IMR-90 (cell line): ENCODE data around the gene IFI35. TPM values are rescaled to one million over a fixed set of nuclear protein-coding genes. Genes with fewer than 3 reads are reported as not detected.

ENCODE experiments used
- ATAC-seq: fragments of 200-7000 bp; cut with Tn5 transposase; 2 replicates; pipeline ENCODE4 v1.9.1; 2020; ENCODE audit warnings: low read depth, mild to moderate bottlenecking, moderate library complexity
- BruUV-seq: library from RNA; stranded (reverse); fragments of 400-500 nt; replicated peaks from 2 replicates; lab custom pipeline; 2021; lab: Mats Ljungman, UMichigan
- CTCF ChIA-PET: fragments of 300-600 bp; formaldehyde crosslinking; extraction: SDS; loops from one replicate; lab custom pipeline; 2021; ENCODE audit warnings: antibody characterized with exemption; lab: Yijun Ruan, JAX
- POLR2A ChIA-PET: fragments of 300-600 bp; sonication (Branson Sonifier 250); formaldehyde crosslinking; loops from one replicate; lab custom pipeline; 2022; ENCODE audit warnings: antibody characterized with exemption; ENCODE audit not compliant: unreplicated experiment; lab: Charles Lee
- DNase-seq: peaks from one replicate; pipeline ENCODE4 v3.0.0; 2013
- H2AFZ ChIP-seq: replicated peaks from 2 replicates; pipeline ENCODE3; 2013; ENCODE audit warnings: low read length, mild to moderate bottlenecking; ENCODE audit not compliant: poor library complexity
- H2AK5ac ChIP-seq: 2 replicates; pipeline ENCODE4 v1.6.1; 2013; ENCODE audit warnings: low read depth, low read length, inconsistent platforms
- H2AK9ac ChIP-seq: replicated peaks from 2 replicates; pipeline ENCODE3; 2013; ENCODE audit warnings: mild to moderate bottlenecking, low read depth, low read length, moderate library complexity; ENCODE audit not compliant: poor library complexity
- H2BK120ac ChIP-seq: 2 replicates; pipeline ENCODE4 v1.6.1; 2013; ENCODE audit warnings: low read depth, low read length, inconsistent platforms
- H2BK15ac ChIP-seq: 3 replicates; pipeline ENCODE4 v1.6.1; 2013; ENCODE audit warnings: low read depth, low read length, inconsistent platforms
- H2BK20ac ChIP-seq: 2 replicates; pipeline ENCODE4 v1.6.1; 2013; ENCODE audit warnings: low read depth, mild to moderate bottlenecking, inconsistent platforms, low read length, moderate library complexity
- H2BK5ac ChIP-seq: 2 replicates; pipeline ENCODE4 v1.6.1; 2013; ENCODE audit warnings: mild to moderate bottlenecking, low read depth, low read length, inconsistent platforms; ENCODE audit not compliant: poor library complexity, severe bottlenecking
- H3K14ac ChIP-seq: replicated peaks from 2 replicates; pipeline ENCODE4 v1.6.1; 2013; ENCODE audit warnings: low read depth, low read length, inconsistent platforms
- H3K18ac ChIP-seq: 2 replicates; pipeline ENCODE4 v1.6.1; 2013; ENCODE audit warnings: low read depth, low read length, control low read depth
- H3K23ac ChIP-seq: 2 replicates; pipeline ENCODE4 v1.6.1; 2013; ENCODE audit warnings: low read depth, low read length, inconsistent platforms
- H3K27ac ChIP-seq: 2 replicates; pipeline ENCODE4 v1.5.1; 2013; ENCODE audit warnings: mild to moderate bottlenecking, control low read depth, low read length; ENCODE audit not compliant: insufficient read depth
- H3K27me3 ChIP-seq: 2 replicates; pipeline ENCODE4 v1.6.1; 2013; ENCODE audit warnings: low read length; ENCODE audit not compliant: control insufficient read depth, insufficient read depth
- H3K36me3 ChIP-seq: 2 replicates; pipeline ENCODE4 v1.6.1; 2013; ENCODE audit warnings: low read length, mixed read lengths; ENCODE audit not compliant: control insufficient read depth, insufficient read depth
- H3K4ac ChIP-seq: 2 replicates; pipeline ENCODE4 v1.6.1; 2013; ENCODE audit warnings: low read depth, low read length, inconsistent platforms
- H3K4me1 ChIP-seq: 2 replicates; pipeline ENCODE4 v1.6.1; 2013; ENCODE audit warnings: low read length, mixed read lengths; ENCODE audit not compliant: control insufficient read depth, insufficient read depth
- H3K4me2 ChIP-seq: 2 replicates; pipeline ENCODE4 v1.6.1; 2013; ENCODE audit warnings: low read depth, mild to moderate bottlenecking, control low read depth, low read length, moderate library complexity
- H3K4me3 ChIP-seq: 2 replicates; pipeline ENCODE4 v1.5.1; 2013; ENCODE audit warnings: low read depth, mild to moderate bottlenecking, control low read depth, low read length, moderate library complexity; ENCODE audit not compliant: insufficient read depth
- H3K56ac ChIP-seq: 2 replicates; pipeline ENCODE4 v1.6.1; 2013; ENCODE audit warnings: low read length, inconsistent platforms; ENCODE audit not compliant: insufficient read depth; ENCODE audit errors: extremely low read depth
- H3K79me1 ChIP-seq, 2 experiments: 2 replicates each; pipeline ENCODE4 v1.6.1; 2013; ENCODE audit warnings: low read length in 2 of 2, inconsistent platforms in 1 of 2, low read depth in 1 of 2
- H3K9ac ChIP-seq: 2 replicates; pipeline ENCODE4 v1.6.1; 2013; ENCODE audit warnings: low read depth, low read length, control low read depth
- H3K9me1 ChIP-seq: 2 replicates; pipeline ENCODE4 v1.6.1; 2013; ENCODE audit warnings: low read length, inconsistent platforms; ENCODE audit not compliant: insufficient read depth
- H3K9me3 ChIP-seq: 2 replicates; pipeline ENCODE4 v1.6.1; 2013; ENCODE audit warnings: low read length; ENCODE audit not compliant: control insufficient read depth, insufficient read depth
- H4K20me1 ChIP-seq: 2 replicates; pipeline ENCODE4 v1.6.1; 2013; ENCODE audit warnings: low read length, inconsistent platforms; ENCODE audit not compliant: insufficient read depth
- H4K5ac ChIP-seq: 2 replicates; pipeline ENCODE4 v1.6.1; 2013; ENCODE audit warnings: mild to moderate bottlenecking, low read depth, low read length, control low read depth
- H4K8ac ChIP-seq, 2 experiments: 2 replicates each; pipeline ENCODE4 v1.6.1; 2013; ENCODE audit warnings: low read depth in 2 of 2, low read length in 2 of 2, control low read depth in 1 of 2, inconsistent platforms in 1 of 2
- H4K91ac ChIP-seq: 2 replicates; pipeline ENCODE4 v1.6.1; 2013; ENCODE audit warnings: low read depth, low read length, inconsistent platforms; ENCODE audit not compliant: insufficient read depth
- CEBPB ChIP-seq: IDR thresholded peaks from 2 replicates; pipeline ENCODE4 v1.6.1; 2012; ENCODE audit warnings: low read depth, low read length, improper control_type of control experiment
- FOS ChIP-seq: fragments of 150-350 bp; IDR thresholded peaks from 2 replicates; pipeline ENCODE4 v1.6.1; 2016; ENCODE audit warnings: low read depth, low read length
- MAFK ChIP-seq: IDR thresholded peaks from 2 replicates; pipeline ENCODE4 v1.6.1; 2012; ENCODE audit warnings: low read depth, low read length, improper control_type of control experiment
- MAZ ChIP-seq: IDR thresholded peaks from 2 replicates; pipeline ENCODE4 v1.6.1; 2012; ENCODE audit warnings: low read depth, mild to moderate bottlenecking, low read length, improper control_type of control experiment, moderate library complexity, borderline replicate concordance
- MXI1 ChIP-seq: IDR thresholded peaks from 2 replicates; pipeline ENCODE4 v1.6.1; 2012; ENCODE audit warnings: low read depth, mild to moderate bottlenecking, low read length, moderate library complexity, borderline replicate concordance
- POLR2A ChIP-seq: IDR thresholded peaks from 2 replicates; pipeline ENCODE4 v1.6.1; 2012; ENCODE audit warnings: mild to moderate bottlenecking, low read depth, low read length
- WGBS, 2 experiments: methylation state at CpG; one replicate each; pipeline versions ENCODE4 v1.1.5 to v1.1.7; 2013; ENCODE audit warnings: missing lambda C conversion rate in 2 of 2; ENCODE audit not compliant: insufficient read length in 1 of 2; ENCODE audit errors: extremely low coverage in 2 of 2; 5-methylcytosine and 5-hydroxymethylcytosine counted together
- dilution Hi-C: fragments of 300-500 bp; cut with HindIII; formaldehyde crosslinking; loops from one replicate; pipeline ENCODE4 v1.14.3; 2018; ENCODE audit warnings: low sequenced_read_pairs; ENCODE audit not compliant: unreplicated experiment
- in situ Hi-C: fragments of 300-500 bp; cut with MboI; formaldehyde crosslinking; loops from 3 replicates; pipeline ENCODE4 v1.14.3; 2019; ENCODE audit warnings: low sequenced_read_pairs, inconsistent platforms, mixed read lengths
- intact Hi-C: fragments of 100-400 bp; cut with micrococcal nuclease; formaldehyde crosslinking; loops from 2 replicates; pipeline ENCODE4 v1.10.0; 2022
- polyA plus RNA-seq, 3 experiments: library from polyadenylated mRNA; depleted of rRNA; stranded (reverse); fragments of >200 nt; gene quantifications; 2 replicates each; pipeline ENCODE4 v1.2.3, GENCODE V29; 2012; ENCODE audit warnings: low replicate concordance in 1 of 3
- total RNA-seq: library from RNA; depleted of rRNA; stranded (reverse); fragments of >200 nt; gene quantifications from 2 replicates; pipeline ENCODE4 v1.2.3, GENCODE V29; 2012
- TF ChIP-seq, protein P1 (sequence below): fragments of 150-350 bp; IDR thresholded peaks from 2 replicates; pipeline ENCODE4 v1.6.1; 2017; ENCODE audit warnings: mild to moderate bottlenecking, antibody characterized with exemption, low read length, low read depth

The IFI35 gene
- total and polyA plus RNA-seq, 2 of the 4 experiments (the other 2 are of a cell fraction) = 15.8 to 17.0 TPM

DNA sequence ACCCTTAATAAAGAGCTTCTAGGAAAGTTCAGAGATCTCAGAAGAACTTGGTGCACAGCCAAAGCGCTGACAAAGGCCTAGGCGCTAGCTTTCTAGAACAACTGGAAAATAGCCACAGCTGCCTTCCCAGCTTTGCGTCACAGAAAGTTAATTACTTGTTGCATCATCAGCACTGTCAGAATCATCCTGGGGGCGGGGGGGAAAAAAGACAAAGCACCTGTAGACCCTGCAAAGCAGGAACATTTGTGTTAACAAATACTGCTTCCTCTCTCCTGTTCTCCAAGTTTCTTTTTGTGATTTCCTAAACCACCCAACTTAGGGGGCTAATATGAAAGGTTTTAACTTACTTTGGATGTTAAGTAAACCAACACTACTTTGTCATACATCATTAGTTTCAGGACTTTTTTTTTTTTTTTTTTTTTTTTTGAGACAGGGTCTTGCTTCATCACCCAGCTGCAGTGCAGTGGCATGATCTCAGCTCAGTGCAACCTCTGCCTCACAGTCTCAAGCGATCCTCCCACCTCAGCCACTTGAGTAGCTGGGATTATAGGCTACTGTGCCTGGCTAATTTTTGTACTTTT lies 37.5 kb upstream of the IFI35 start:
- H2AFZ ChIP-seq = no peak overlapping the region
- H3K9me3 ChIP-seq = no peaks in the 10 kb centered on the region
- no peak overlapping the region for H3K4ac ChIP-seq
- 0 out of 2 replicates have a peak, but pooled peaks have one; percentile 4 for ATAC-seq
- no peak overlapping the region for H2BK120ac ChIP-seq
- no peak overlapping the region for H3K23ac ChIP-seq
- H3K79me1 ChIP-seq = peaks cover 0 to 15% of the 10 kb centered on the region in 2 experiments; a peak in 3 of 4 replicates
- no peak overlapping the region for H3K9ac ChIP-seq
- H3K9me1 ChIP-seq = no peaks in the 10 kb centered on the region
- peak; percentile 79 for DNase-seq
- H2BK20ac ChIP-seq = no peak overlapping the region
- peaks cover 3% of the 10 kb centered on the region; the same call in 1 of the 2 replicates for H3K4me1 ChIP-seq
- H2AK5ac ChIP-seq = no peak overlapping the region
- in situ Hi-C loops (loop anchor here (25.0 kb wide), 1 partner anchor 93 kb away; no protein-coding TSS in a partner anchor), intact Hi-C loops (no loop called here), dilution Hi-C loops (no loop called here)
- H4K5ac ChIP-seq = no peak overlapping the region
- TF ChIP-seq MAZ (no peak), MAFK (no peak), CEBPB (peak; percentile 83), MXI1 (no peak), POLR2A (no peak), FOS (peak; percentile 28; the same call in 1 of the 2 replicates)
- TF ChIP-seq, protein P1, sequence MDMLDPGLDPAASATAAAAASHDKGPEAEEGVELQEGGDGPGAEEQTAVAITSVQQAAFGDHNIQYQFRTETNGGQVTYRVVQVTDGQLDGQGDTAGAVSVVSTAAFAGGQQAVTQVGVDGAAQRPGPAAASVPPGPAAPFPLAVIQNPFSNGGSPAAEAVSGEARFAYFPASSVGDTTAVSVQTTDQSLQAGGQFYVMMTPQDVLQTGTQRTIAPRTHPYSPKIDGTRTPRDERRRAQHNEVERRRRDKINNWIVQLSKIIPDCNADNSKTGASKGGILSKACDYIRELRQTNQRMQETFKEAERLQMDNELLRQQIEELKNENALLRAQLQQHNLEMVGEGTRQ = no peak
- BruUV-seq = no TSS peak
- no peak overlapping the region for H3K56ac ChIP-seq
- no peak overlapping the region; the same call in 1 of the 2 replicates for H3K4me2 ChIP-seq
- CTCF ChIA-PET = interaction anchor here (1.9 kb wide), 1 partner anchor 29 kb away, joined by 9 read pairs; the partner anchor contains the start of gene RPL27
- H3K14ac ChIP-seq = no peak overlapping the region
- no peaks in the 10 kb centered on the region for H4K20me1 ChIP-seq
- no peaks in the 10 kb centered on the region for H3K36me3 ChIP-seq
- H3K27ac ChIP-seq = no peak overlapping the region; the same call in 1 of the 2 replicates
- no peak overlapping the region for H2AK9ac ChIP-seq
- no peak overlapping the region for H4K91ac ChIP-seq
- WGBS, 2 experiments = no CpG with 5 or more reads among the region's 5 CpGs
- no peaks in the 10 kb centered on the region for H3K27me3 ChIP-seq
- H2BK5ac ChIP-seq = no peak overlapping the region
- no peak overlapping the region for H3K4me3 ChIP-seq
- no peak overlapping the region for H2BK15ac ChIP-seq
- no peak overlapping the region for H4K8ac ChIP-seq
- no peak overlapping the region for H3K18ac ChIP-seq
- POLR2A ChIA-PET = interaction anchor here (0.6 to 1.0 kb wide), 3 partner anchors 49 to 554 kb away, joined by 4 to 8 read pairs (median 6); no protein-coding TSS in a partner anchor
